GM19193 (cell line): ENCODE results near the gene EVC2.

Experiments used
- POLR2A ChIP-seq: IDR thresholded peaks from 4 replicates; pipeline ENCODE4 v1.6.1; 2011; ENCODE audit not compliant: insufficient read depth, insufficient read length; ENCODE audit errors: extremely low read depth

EVC2 gene

GRCh38 chr4:5524446-5525299 is 183.7 kb downstream of the EVC2 start:
- TF ChIP-seq POLR2A, result no peak

GRCh38 chr4:5517372-5517771 is 191.0 kb downstream of the EVC2 start:
- TF ChIP-seq POLR2A, result no peak

GRCh38 chr4:5515646-5516045 is 192.7 kb downstream of the EVC2 start:
- no peak for TF ChIP-seq POLR2A
